Jurkat, Clone E6-1 (cell line): ENCODE measurements around the gene BATF.

ENCODE experiments used
- DNase-seq: peaks from one replicate; pipeline ENCODE4 v3.0.0-alpha.2; 2011; ENCODE audit warnings: low read depth, low spot score
- H3K4me3 ChIP-seq: 2 replicates; pipeline ENCODE4 v1.5.1; 2011; ENCODE audit warnings: mild to moderate bottlenecking, low read length, control low read depth, moderate library complexity

Gene BATF

GRCh38 chr14:75527449-75528163, 5.3 kb downstream of the BATF start:
- DNase-seq: no peak
- no peak overlapping the region for H3K4me3 ChIP-seq

- DNase-seq: no peak
- H3K4me3 ChIP-seq: no peak overlapping the region
These were observed 9.0 kb downstream of the BATF start for GRCh38 chr14:75531256-75531655.

- no peak overlapping the region for H3K4me3 ChIP-seq
- no peak for DNase-seq
These were observed 9.5 kb downstream of the BATF start for GRCh38 chr14:75531660-75532317.

GRCh38 chr14:75533791-75534555, 11.7 kb downstream of the BATF start:
- no peak overlapping the region for H3K4me3 ChIP-seq

GRCh38 chr14:75535164-75535898, 13.1 kb downstream of the BATF start:
- no peak for DNase-seq
- no peak overlapping the region for H3K4me3 ChIP-seq

More at GRCh38 chr14:75533791-75534555, 11.7 kb downstream of the BATF start:
- no peak for DNase-seq

GRCh38 chr14:75537071-75537470, 14.8 kb downstream of the BATF start:
- no peak for DNase-seq
- H3K4me3 ChIP-seq: no peak overlapping the region

GRCh38 chr14:75539162-75539560, 16.9 kb downstream of the BATF start:
- no peak for DNase-seq
- no peak overlapping the region for H3K4me3 ChIP-seq

- no peak for DNase-seq
- H3K4me3 ChIP-seq: no peak overlapping the region
These were observed 17.6 kb downstream of the BATF start for GRCh38 chr14:75539561-75540478.

GRCh38 chr14:75540479-75540851, 18.2 kb downstream of the BATF start:
- no peak overlapping the region for H3K4me3 ChIP-seq
- DNase-seq: no peak

- DNase-seq: peak; percentile 87
- H3K4me3 ChIP-seq: peak overlapping the region; percentile 42
These were observed 20.4 kb downstream of the BATF start for GRCh38 chr14:75542588-75543091.

GRCh38 chr14:75543253-75543652, 21.0 kb downstream of the BATF start:
- DNase-seq: peak; percentile 55
- H3K4me3 ChIP-seq: peak overlapping the region; percentile 42

- H3K4me3 ChIP-seq: no peak overlapping the region
- no peak for DNase-seq
These were observed 21.5 kb downstream of the BATF start for GRCh38 chr14:75543786-75544185.

GRCh38 chr14:75545907-75546306, 23.6 kb downstream of the BATF start:
- H3K4me3 ChIP-seq: no peak overlapping the region
- DNase-seq: no peak

- DNase-seq: no peak
- H3K4me3 ChIP-seq: no peak overlapping the region
These were observed 25.4 kb downstream of the BATF start for GRCh38 chr14:75547552-75548250.

- no peak for DNase-seq
- no peak overlapping the region for H3K4me3 ChIP-seq
These were observed 26.3 kb downstream of the BATF start for GRCh38 chr14:75548544-75548943.

- no peak for DNase-seq
These were observed 26.9 kb downstream of the BATF start for GRCh38 chr14:75549169-75549568.

GRCh38 chr14:75551021-75551420, 28.8 kb downstream of the BATF start:
- no peak overlapping the region for H3K4me3 ChIP-seq

More at GRCh38 chr14:75549169-75549568, 26.9 kb downstream of the BATF start:
- no peak overlapping the region for H3K4me3 ChIP-seq

GRCh38 chr14:75553157-75553556, 30.9 kb downstream of the BATF start:
- no peak overlapping the region for H3K4me3 ChIP-seq
- DNase-seq: no peak

More at GRCh38 chr14:75551021-75551420, 28.8 kb downstream of the BATF start:
- no peak for DNase-seq
